Measurements from ENCODE around the gene KIF5C.
A peak's percentile ranks its signal among the peaks of the same experiment; 100 is the strongest.

KIF5C gene

GRCh38 chr2:148993351-148993750, 118.3 kb downstream of the KIF5C start:
- no peak for DNase-seq (ENCODE audit: low spot score)

GRCh38 chr2:148994341-148994740, 119.3 kb downstream of the KIF5C start:
- no peak for DNase-seq (ENCODE audit: low spot score)

GRCh38 chr2:148996805-148997204, 121.8 kb downstream of the KIF5C start:
- no peak for DNase-seq (ENCODE audit: low spot score)

GRCh38 chr2:148998165-148998830, 123.3 kb downstream of the KIF5C start:
- no peak for DNase-seq (ENCODE audit: low spot score)

- no peak for DNase-seq (ENCODE audit: low spot score)
Observed at GRCh38 chr2:148998831-148999200, 123.8 kb downstream of the KIF5C start.

- DNase-seq (ENCODE audit: low spot score) = peak; percentile 58
Observed at GRCh38 chr2:148999451-148999921, 124.5 kb downstream of the KIF5C start.

DNA sequence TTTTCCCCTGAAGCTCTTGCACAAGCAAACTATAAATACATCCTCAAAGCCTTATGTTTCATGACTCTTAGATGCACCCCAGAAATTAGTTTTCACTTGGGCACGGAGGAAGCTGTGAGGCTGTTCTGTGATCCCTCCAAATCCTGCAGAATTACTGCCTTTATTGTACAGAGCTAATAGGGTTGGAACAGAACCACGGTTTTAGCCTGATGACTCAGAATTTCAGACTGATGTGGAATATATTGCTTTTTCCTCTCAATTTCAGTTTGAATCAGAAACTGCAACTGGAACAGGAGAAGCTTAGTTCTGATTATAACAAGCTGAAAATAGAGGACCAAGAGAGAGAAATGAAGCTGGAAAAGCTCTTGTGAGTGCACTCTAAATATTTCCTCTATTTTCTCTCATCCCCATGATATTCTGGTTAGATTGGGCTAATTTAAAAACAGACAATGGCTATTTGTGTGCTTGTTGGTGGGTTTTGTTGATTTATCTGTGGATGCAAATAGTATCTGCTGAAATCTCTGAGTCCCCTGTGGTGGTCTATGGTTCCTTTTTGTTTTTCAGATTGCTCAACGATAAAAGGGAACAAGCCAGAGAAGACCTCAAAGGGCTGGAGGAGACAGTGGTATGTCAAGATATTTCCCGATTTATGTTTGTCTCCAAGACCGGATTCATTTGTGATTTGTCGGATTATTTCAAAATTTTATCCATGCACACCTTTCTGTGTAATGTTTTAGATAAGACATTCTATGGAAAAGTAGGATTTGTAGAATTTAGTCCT, 125.3 kb downstream of the KIF5C start:
- no peak for DNase-seq (ENCODE audit: low spot score)

DNA sequence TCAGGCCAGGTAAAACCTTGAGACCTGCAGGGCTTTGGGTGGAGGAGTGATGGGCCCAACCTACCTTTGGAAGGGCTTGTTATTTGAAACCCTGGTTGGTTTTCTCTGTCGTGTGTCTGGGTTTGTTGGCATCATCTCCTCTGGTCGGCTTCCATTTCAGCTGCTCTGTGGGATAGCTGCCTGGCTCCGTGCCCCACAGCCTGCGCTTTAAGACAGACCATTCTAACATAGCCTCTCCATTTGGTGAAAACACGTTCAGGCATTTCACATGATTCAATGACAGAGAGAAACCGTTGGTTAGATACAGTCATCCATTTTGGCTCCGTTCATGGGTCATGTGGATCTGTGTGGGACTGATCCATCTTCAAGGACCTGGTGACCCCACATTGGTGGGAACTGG, 126.5 kb downstream of the KIF5C start:
- no peak for DNase-seq (ENCODE audit: low spot score)

DNA sequence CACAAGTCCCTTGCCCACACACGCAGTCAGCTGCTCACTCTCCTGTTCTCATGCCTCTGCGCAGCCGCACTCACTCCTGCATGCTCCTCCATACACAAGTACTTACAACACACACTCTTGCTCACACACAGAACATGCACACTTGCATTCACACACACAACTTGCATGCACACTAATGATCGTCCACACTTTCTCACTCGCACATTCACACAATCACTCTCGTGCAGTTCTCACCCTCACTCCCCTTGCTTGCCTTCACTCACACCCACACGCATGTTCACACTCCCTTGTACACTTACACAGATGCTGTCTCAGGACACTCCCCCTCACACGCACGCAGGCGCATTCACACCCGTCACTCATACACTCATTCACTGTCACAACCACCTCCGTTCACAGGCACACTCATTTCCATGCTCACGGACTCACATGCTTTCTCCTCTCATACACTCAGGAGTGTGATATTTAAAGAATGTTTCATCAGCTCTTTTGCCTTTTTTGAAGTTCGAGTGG, 127.4 kb downstream of the KIF5C start:
- DNase-seq (ENCODE audit: low spot score) = no peak

DNA sequence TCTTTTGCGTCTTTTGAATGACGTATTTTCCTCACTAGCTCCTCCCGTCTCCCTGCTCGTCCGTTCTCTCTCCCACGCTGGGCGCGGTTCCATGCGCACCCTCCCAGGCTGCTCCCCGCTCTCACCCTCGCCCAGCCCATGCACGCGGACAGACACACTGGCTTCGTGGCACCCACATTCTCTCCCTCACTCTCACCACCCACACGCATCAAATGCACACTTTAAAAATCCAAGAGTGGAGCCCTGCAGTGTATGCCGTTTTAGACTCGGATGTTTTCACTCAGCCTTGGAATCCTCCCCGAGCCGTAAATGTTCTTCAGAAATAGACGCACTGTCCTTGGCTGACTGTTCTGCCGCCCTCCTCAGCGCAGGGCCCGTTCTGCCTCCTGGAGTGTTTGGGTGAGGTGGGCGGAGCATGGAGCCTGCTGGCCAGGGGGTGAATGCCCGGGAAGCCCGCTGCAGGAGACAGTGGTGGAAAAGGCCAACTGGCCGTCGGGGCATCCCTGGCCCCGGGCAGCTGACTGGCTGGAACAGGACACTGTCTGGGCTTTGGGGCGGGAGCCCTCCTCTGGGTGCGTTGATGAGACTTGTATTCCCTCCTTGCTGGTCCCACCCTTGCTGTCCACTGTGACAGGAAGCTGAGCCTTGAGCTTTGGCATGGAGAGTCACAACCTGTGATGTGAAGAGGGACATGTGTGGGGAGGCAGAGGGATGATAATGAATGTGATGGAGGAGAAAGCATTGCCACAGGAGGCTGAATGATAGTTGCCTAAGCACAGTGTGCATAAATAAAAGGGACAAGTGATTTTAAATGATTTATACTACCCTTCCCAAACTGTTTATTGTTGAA, 128.1 kb downstream of the KIF5C start:
- no peak for DNase-seq (ENCODE audit: low spot score)

- no peak for DNase-seq (ENCODE audit: low spot score)
Observed at GRCh38 chr2:149004836-149005235, 129.8 kb downstream of the KIF5C start.

GRCh38 chr2:149005471-149006077, 130.5 kb downstream of the KIF5C start:
- DNase-seq (ENCODE audit: low spot score) = peak; percentile 71

GRCh38 chr2:149006883-149007543, 132.0 kb downstream of the KIF5C start:
- DNase-seq (ENCODE audit: low spot score) = no peak

GRCh38 chr2:149008381-149008780, 133.4 kb downstream of the KIF5C start:
- no peak for DNase-seq (ENCODE audit: low spot score)

- DNase-seq (ENCODE audit: low spot score) = no peak
Observed at GRCh38 chr2:149009576-149010461, 134.8 kb downstream of the KIF5C start.

GRCh38 chr2:149012545-149012944, 137.5 kb downstream of the KIF5C start:
- DNase-seq (ENCODE audit: low spot score) = no peak

DNA sequence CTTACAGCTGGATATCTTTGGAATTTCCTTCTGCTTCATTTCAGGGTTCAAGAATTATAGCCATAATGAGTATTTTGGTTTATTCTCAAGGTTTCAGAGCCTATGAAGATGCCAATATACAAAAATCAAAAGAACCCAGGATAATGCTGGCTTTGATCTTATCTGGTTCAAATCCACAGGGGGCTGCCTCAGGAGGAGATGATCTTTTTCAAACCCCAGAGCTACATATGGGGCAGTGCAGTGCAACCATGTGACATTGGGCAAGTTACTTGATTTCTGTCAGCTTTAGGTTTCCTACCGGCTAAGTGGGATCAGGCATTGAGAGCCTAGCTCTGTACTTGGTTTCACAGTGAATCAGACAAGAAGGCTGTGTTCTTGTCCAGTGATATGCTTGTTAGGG, 140.5 kb downstream of the KIF5C start:
- DNase-seq (ENCODE audit: low spot score) = no peak

DNA sequence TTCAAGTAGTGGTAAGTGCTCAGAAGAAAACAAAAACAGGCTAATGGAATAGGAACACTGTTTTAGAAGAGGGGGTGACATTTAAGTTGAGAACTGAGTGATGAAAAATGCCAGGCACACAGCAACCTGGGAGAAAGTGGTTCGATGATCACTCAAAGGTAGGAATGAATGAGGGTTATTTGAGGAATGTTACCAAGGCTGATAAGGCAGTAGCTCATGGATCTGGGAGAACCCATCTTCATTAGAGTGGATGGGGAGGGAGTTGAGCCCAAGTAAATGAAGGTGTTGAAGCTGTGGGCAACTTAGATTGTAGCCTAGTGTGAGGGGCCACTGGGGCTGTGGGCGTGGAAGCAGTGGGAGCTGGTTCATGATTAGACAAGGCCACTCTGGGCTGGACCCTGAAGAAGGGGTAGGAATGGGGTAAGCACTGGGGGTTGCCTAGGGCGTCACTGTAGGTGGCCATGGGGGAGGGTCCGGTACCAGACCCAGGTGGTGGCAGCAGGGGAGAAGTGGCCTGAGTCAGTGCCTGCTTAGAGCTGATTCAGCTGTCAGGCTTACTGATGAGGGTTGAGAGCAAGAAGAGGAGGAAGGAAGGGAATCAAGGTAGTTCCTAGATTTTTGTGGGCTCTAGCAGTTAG, 141.0 kb downstream of the KIF5C start:
- no peak for DNase-seq (ENCODE audit: low spot score)

GRCh38 chr2:149017116-149017985, 142.3 kb downstream of the KIF5C start:
- peak; percentile 89 for DNase-seq (ENCODE audit: low spot score)
